ENCODE measurements around the gene DMTF1. TPM values are rescaled to one million over a fixed set of nuclear protein-coding genes. Genes with fewer than 3 reads are reported as not detected.

The DMTF1 gene
- total RNA-seq, 4 donors from 2014 or later: 77.4 to 157 (median 121) TPM

DNA sequence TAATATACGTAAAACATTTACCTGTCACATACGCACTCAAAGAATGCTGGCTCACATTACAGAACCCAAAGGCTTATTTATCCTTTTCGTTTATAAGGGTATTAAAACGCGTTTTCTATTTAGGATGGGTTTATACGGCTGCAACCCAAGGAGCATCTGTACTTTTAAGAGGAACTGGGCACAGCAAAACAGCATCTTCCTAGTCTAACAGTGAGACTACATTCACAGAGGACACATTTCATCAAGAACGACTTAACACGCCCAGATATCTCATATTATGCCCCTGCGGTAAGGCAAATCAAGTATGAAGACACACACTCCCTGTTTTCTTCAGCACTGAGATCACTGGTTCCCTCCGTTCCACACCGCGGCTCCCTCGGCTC is 533 bp upstream of the DMTF1 start:
- no peaks in the 10 kb centered on the region for H3K36me3 ChIP-seq
- in situ Hi-C loops (cut with MboI; ENCODE audit: low pct_ligation_motif_present in 1 of 4, low pct_unique_long_range_greater_than_20kb in 1 of 4, low sequenced_read_pairs in 3 of 4) (no loop called here), intact Hi-C loops (cut with DNase I; ENCODE audit: low total_unique reads) (no loop called here)
- H3K4me1 ChIP-seq: peaks cover 24 to 43% (median 30%) of the 10 kb centered on the region in 4 donors
- no peaks in the 10 kb centered on the region for H3K27me3 ChIP-seq
- H3K9me3 ChIP-seq: no peaks in the 10 kb centered on the region
- no peak for DNase-seq
- WGBS, 2 donors (ENCODE audit: low coverage in 1 of 2): 0 to 6% methylated on average over 7 to 13 of the region's 13 CpGs
- TF ChIP-seq EP300 (IDR thresholded peaks at IDR 0.05; ENCODE audit: low read depth) (no peak), POLR2A (IDR thresholded peaks at IDR 0.05) (no peak), POLR2AphosphoS5 (IDR thresholded peaks at IDR 0.05) (no peak)
- TF ChIP-seq, protein P1, sequence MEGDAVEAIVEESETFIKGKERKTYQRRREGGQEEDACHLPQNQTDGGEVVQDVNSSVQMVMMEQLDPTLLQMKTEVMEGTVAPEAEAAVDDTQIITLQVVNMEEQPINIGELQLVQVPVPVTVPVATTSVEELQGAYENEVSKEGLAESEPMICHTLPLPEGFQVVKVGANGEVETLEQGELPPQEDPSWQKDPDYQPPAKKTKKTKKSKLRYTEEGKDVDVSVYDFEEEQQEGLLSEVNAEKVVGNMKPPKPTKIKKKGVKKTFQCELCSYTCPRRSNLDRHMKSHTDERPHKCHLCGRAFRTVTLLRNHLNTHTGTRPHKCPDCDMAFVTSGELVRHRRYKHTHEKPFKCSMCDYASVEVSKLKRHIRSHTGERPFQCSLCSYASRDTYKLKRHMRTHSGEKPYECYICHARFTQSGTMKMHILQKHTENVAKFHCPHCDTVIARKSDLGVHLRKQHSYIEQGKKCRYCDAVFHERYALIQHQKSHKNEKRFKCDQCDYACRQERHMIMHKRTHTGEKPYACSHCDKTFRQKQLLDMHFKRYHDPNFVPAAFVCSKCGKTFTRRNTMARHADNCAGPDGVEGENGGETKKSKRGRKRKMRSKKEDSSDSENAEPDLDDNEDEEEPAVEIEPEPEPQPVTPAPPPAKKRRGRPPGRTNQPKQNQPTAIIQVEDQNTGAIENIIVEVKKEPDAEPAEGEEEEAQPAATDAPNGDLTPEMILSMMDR (IDR thresholded peaks at IDR 0.05): no peak
- peak overlapping the region; percentile 96 to 99 (median 98) for H3K27ac ChIP-seq
- H3K4me3 ChIP-seq: peak overlapping the region; percentile 46 to 81 (median 79)

DNA sequence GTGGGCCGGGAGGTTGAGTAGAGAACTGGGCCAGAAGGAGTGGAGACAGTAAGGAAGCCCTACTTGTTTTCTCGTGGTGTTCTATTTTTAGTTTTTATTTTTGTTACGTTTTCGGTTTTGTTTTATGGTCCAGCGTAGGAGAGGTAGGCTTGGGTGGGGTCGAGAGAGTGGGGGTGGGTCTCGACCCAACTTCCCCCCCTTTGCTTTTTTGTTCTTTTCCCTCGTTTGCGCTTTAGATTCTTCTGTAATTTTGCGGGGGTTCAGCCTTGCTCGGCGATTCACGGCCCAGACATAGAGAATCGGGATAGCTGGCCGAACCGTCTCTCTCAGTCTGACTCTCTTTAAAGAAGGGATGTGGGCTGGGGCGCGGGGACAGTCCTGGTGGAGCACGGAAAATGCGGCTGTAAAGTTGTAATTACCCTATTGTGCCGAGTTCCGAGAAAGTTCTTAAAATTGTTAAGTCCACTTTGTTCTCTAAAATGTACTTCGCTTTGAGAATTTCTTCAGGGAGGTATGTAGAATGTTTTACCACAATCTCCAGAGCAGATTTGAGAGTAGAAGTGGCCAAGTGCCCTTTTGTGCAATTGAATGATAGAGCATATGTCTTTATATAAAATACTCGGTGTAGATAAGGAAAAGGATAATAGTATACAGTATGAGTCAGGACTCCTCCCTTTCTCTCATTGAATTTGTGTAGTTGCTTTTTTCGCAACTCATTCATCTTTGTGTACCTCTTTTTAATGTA is 816 bp downstream of the DMTF1 start:
- Histone ChIP-seq H3K36me3 (no peaks in the 10 kb centered on the region), H3K27ac (peak overlapping the region; percentile 96 to 99 (median 98)), H3K9me3 (no peaks in the 10 kb centered on the region), H3K27me3 (no peaks in the 10 kb centered on the region), H3K4me1 (peaks cover 24 to 51% (median 33%) of the 10 kb centered on the region in 4 donors), H3K4me3 (peak overlapping the region; percentile 48 to 81 (median 79))
- 0 to 2% methylated on average over 10 to 25 of the region's 25 CpGs for WGBS, 2 donors (ENCODE audit: low coverage in 1 of 2)
- in situ Hi-C loops (cut with MboI; ENCODE audit: low pct_ligation_motif_present in 1 of 4, low pct_unique_long_range_greater_than_20kb in 1 of 4, low sequenced_read_pairs in 3 of 4): no loop called here
- intact Hi-C loops (cut with DNase I; ENCODE audit: low total_unique reads): no loop called here
- TF ChIP-seq POLR2A (IDR thresholded peaks at IDR 0.05) (peak; percentile 59), EP300 (IDR thresholded peaks at IDR 0.05; ENCODE audit: low read depth) (no peak), POLR2AphosphoS5 (IDR thresholded peaks at IDR 0.05) (peak; percentile 42 to 80 (median 79))
- TF ChIP-seq, protein P1 (IDR thresholded peaks at IDR 0.05): no peak
- peak; percentile 33 for DNase-seq

DNA sequence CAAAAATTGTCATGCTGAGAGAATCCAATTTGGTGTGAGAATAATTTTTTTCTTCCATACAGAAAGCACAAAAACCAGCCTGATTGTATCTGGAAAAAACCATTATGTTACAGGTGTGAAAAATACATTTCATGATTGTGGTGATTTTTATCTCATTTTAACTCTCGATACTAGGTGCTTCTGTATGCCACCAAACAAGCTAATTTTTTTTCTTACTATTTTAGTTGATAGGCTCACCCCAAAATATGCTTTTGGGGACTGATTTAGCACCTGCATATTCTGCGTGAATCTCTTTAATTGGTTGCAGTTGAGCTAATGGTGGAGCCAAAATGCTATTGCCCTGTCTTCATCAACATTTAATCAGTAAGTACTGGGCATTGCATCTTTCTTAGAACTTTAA is 1.9 kb downstream of the DMTF1 start:
- H3K36me3 ChIP-seq: no peaks in the 10 kb centered on the region
- in situ Hi-C loops (cut with MboI; ENCODE audit: low pct_ligation_motif_present in 1 of 4, low pct_unique_long_range_greater_than_20kb in 1 of 4, low sequenced_read_pairs in 3 of 4) (no loop called here), intact Hi-C loops (cut with DNase I; ENCODE audit: low total_unique reads) (no loop called here)
- TF ChIP-seq POLR2AphosphoS5 (IDR thresholded peaks at IDR 0.05) (no peak), EP300 (IDR thresholded peaks at IDR 0.05; ENCODE audit: low read depth) (no peak), POLR2A (IDR thresholded peaks at IDR 0.05) (no peak)
- TF ChIP-seq, protein P1 (IDR thresholded peaks at IDR 0.05): no peak
- H3K27me3 ChIP-seq: no peaks in the 10 kb centered on the region
- peak overlapping the region; percentile 96 to 99 (median 98) for H3K27ac ChIP-seq
- 35 to 39% methylated on average over 2 of the region's 2 CpGs for WGBS, 2 donors (ENCODE audit: low coverage in 1 of 2)
- H3K9me3 ChIP-seq: no peaks in the 10 kb centered on the region
- peaks cover 24 to 51% (median 33%) of the 10 kb centered on the region in 4 donors for H3K4me1 ChIP-seq
- peak overlapping the region in 3 of 4 donors; percentile 78 to 81 (median 80) for H3K4me3 ChIP-seq
- no peak for DNase-seq

DNA sequence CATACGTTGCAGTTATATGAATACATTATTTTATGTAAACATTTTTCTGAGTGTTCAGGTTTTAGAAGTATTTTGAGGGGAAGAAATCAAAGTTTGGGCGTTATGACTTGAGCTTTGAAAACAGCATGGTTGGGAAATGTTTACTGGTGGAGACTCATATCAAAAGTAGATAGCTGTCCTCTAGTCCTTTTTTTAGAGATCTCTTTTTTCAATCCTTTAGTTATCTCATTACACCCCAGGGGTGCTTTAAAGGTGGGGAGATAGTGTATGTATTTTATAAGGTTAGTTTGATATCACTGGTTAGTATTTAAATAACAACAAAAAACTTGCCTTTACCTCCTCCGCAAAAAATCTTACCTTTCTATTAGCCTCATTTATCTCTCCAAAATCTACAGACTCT is 2.3 kb downstream of the DMTF1 start:
- no peak for DNase-seq
- H3K4me1 ChIP-seq: peaks cover 24 to 51% (median 33%) of the 10 kb centered on the region in 4 donors
- TF ChIP-seq POLR2AphosphoS5 (IDR thresholded peaks at IDR 0.05) (no peak), EP300 (IDR thresholded peaks at IDR 0.05; ENCODE audit: low read depth) (no peak), POLR2A (IDR thresholded peaks at IDR 0.05) (no peak)
- TF ChIP-seq, protein P1 (IDR thresholded peaks at IDR 0.05): no peak
- H3K27me3 ChIP-seq: no peaks in the 10 kb centered on the region
- H3K27ac ChIP-seq: peak overlapping the region in 3 of 4 donors; percentile 96 to 99 (median 97)
- no peaks in the 10 kb centered on the region for H3K9me3 ChIP-seq
- 37 to 51% methylated on average over 3 of the region's 3 CpGs for WGBS, 2 donors (ENCODE audit: low coverage in 1 of 2)
- no peaks in the 10 kb centered on the region for H3K36me3 ChIP-seq
- in situ Hi-C loops (cut with MboI; ENCODE audit: low pct_ligation_motif_present in 1 of 4, low pct_unique_long_range_greater_than_20kb in 1 of 4, low sequenced_read_pairs in 3 of 4): no loop called here
- H3K4me3 ChIP-seq: peak overlapping the region in 2 of 4 donors; percentile 78 to 81
- intact Hi-C loops (cut with DNase I; ENCODE audit: low total_unique reads): no loop called here
